Fibroblast of lung (primary cell): ENCODE results near the gene NKX2-1. TPM values are rescaled to one million over a fixed set of nuclear protein-coding genes. Genes with fewer than 3 reads are reported as not detected.

ENCODE experiments used
- DNase-seq, 2 donors: peaks; one replicate each; pipeline versions ENCODE4 v3.0.0 to v3.0.0-alpha.2; 2010; ENCODE audit warnings: low read depth in 2 of 2
- H2AFZ ChIP-seq: 2 replicates; pipeline ENCODE4 v1.5.1; 2012; ENCODE audit warnings: low read length, control low read depth, inconsistent platforms
- H3K27ac ChIP-seq: 2 replicates; pipeline ENCODE4 v1.5.1; 2011; ENCODE audit warnings: low read length, control low read depth; ENCODE audit not compliant: insufficient read depth
- H3K27me3 ChIP-seq: 2 replicates; pipeline ENCODE4 v1.5.1; 2011; ENCODE audit warnings: mild to moderate bottlenecking, low read length; ENCODE audit not compliant: control insufficient read depth, insufficient read depth
- H3K36me3 ChIP-seq: 2 replicates; pipeline ENCODE4 v1.5.1; 2011; ENCODE audit warnings: low read length; ENCODE audit not compliant: control insufficient read depth, insufficient read depth
- H3K4me1 ChIP-seq: 2 replicates; pipeline ENCODE4 v1.5.1; 2011; ENCODE audit warnings: low read length; ENCODE audit not compliant: control insufficient read depth, insufficient read depth; ENCODE audit errors: extremely low read depth
- H3K4me2 ChIP-seq: 2 replicates; pipeline ENCODE4 v1.5.1; 2011; ENCODE audit warnings: low read length, control low read depth; ENCODE audit not compliant: insufficient read depth; ENCODE audit errors: extremely low read depth
- H3K4me3 ChIP-seq, 4 experiments: fragments of 200-600 bp in 1 of 4; sonication (generic) in 1 of 4; replicated peaks in 1 of 4; 2 replicates each; pipeline ENCODE4 v1.5.1; 2011 to 2016; ENCODE audit warnings: low read length in 4 of 4, low read depth in 3 of 4, mild to moderate bottlenecking in 3 of 4, control low read depth in 2 of 4, inconsistent platforms in 1 of 4, mixed read lengths in 1 of 4; ENCODE audit not compliant: insufficient read depth in 1 of 4; ENCODE audit errors: control extremely low read depth in 1 of 4
- H3K79me2 ChIP-seq: 2 replicates; pipeline ENCODE4 v1.5.1; 2012; ENCODE audit warnings: mild to moderate bottlenecking, low read length, inconsistent platforms; ENCODE audit not compliant: control insufficient read depth, insufficient read depth
- H3K9ac ChIP-seq: 2 replicates; pipeline ENCODE4 v1.5.1; 2011; ENCODE audit warnings: mild to moderate bottlenecking, low read length, control low read depth; ENCODE audit not compliant: insufficient read depth
- H3K9me3 ChIP-seq: 2 replicates; pipeline ENCODE4 v1.5.1; 2012; ENCODE audit warnings: low read depth, low read length; ENCODE audit not compliant: control insufficient read depth, insufficient read depth
- H4K20me1 ChIP-seq: 2 replicates; pipeline ENCODE4 v1.5.1; 2011; ENCODE audit warnings: low read length; ENCODE audit not compliant: control insufficient read depth, insufficient read depth; ENCODE audit errors: extremely low read depth
- CTCF ChIP-seq, 2 donors: IDR thresholded peaks in 1 of 2; conservative IDR thresholded peaks in 1 of 2; 1 replicate in 1 of 2; 2 replicates in 1 of 2; pipeline ENCODE4 v1.5.1; 2011 to 2012; ENCODE audit warnings: low read length in 2 of 2, control low read depth in 1 of 2, inconsistent platforms in 1 of 2, low read depth in 1 of 2, mild to moderate bottlenecking in 1 of 2
- EZH2 ChIP-seq: IDR thresholded peaks from 2 replicates; pipeline ENCODE4 v1.5.1; 2012; ENCODE audit warnings: low read length, control low read depth, mild to moderate bottlenecking; ENCODE audit errors: missing control alignments
- polyA plus RNA-seq, 2 donors: library from polyadenylated mRNA; depleted of rRNA in 1 of 2; stranded (reverse) in 1 of 2; unstranded in 1 of 2; fragments of >200 nt; gene quantifications; 2 replicates each; pipeline ENCODE4 v1.2.1, GENCODE V29; 2011 to 2012; ENCODE audit warnings: missing spikeins in 1 of 2
- total RNA-seq: library from RNA; depleted of rRNA; stranded (reverse); fragments of >200 nt; gene quantifications from 2 replicates; pipeline ENCODE4 v1.2.1, GENCODE V29; 2014

NKX2-1 gene
- total and polyA plus RNA-seq, 2 donors (not counting 1 experiment from before 2014, with no cell fraction given), result not detected

DNA sequence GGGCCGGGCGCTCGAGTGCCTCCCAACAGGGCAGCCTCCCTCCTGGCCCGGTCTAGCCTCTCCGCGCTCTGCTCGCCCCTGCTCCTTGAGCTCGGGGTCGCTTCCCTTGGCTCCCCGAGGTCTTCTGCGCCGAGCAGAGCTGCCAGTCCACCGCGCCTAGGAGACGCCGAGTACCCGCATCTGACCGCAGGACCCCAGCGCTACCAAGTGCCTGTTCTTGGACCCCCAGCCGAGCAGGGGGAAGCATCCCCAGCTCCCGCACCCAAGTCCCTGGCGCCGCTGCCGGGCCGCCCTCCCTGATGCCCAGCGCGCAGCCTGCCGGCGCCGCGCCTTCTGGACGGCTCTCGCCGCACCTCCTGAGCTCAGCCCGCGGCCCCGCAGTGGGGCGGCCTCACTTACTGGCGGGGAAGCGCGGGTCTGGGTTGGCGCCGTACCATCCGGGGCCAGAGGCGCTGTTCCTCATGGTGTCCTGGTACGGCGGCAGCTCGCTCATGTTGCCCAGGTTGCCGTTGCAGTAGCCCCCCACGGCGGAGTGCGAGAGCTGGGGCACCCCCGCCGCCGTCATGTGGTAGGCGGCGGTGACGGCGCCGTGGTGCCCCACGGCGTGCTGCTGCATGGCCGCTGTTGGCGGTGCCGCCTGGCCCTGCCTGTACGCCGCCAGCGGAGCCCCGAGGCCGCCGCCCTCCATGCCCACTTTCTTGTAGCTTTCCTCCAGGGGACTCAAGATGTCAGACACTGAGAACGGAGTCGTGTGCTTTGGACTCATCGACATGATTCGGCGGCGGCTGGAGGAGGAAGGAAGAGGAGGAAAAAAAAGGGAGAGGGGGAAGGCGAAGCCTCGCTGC, 1.2 kb downstream of the NKX2-1 start:
- no peak overlapping the region for H2AFZ ChIP-seq

DNA sequence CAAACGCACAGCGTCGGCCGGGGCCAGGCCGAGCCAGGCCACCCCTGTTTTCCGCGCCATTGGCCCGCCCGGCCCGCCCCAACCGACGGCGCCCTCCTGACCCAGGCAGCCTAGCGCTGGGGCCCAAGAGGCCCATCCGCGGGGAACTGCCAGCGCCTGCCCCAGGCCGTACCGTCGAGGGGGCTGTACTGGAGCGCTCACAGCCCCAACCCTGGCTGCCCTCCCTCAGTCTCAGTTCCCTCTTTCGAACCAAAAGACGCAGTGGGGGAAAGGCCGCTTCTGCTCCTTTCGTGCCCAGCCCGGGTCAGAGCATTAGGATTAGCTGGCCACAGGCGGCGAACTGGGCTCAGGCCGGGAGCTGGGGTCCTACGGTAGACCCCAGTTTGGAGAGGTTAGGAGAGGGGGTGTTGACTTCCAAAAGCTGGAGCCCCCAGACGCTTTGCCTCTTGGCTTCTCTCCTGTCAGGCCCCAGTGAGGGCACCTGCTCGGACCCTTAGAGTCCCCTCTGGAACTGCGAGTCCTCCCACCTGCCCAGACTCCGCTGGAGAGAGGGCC, 1.9 kb downstream of the NKX2-1 start:
- TF ChIP-seq CTCF (conservative IDR thresholded peaks at IDR 0.05 in 1 of 2, IDR thresholded peaks at IDR 0.05 in 1 of 2; ENCODE audit: low read depth in 1 of 2, low read length in 2 of 2) (no peak), EZH2 (no peak)
- Histone ChIP-seq H3K36me3 (no peaks in the 10 kb centered on the region), H3K9me3 (no peaks in the 10 kb centered on the region), H3K27ac (no peak overlapping the region), H3K4me2 (no peak overlapping the region), H3K4me1 (no peaks in the 10 kb centered on the region), H3K4me3 (no peak overlapping the region), H3K27me3 (peaks cover 80% of the 10 kb centered on the region), H3K9ac (no peak overlapping the region), H3K79me2 (no peaks in the 10 kb centered on the region), H2AFZ (no peak overlapping the region), H4K20me1 (no peaks in the 10 kb centered on the region)
- no peak for DNase-seq

More for the DNA sequence above, 1.2 kb downstream of the NKX2-1 start:
- Histone ChIP-seq H3K9me3 (no peaks in the 10 kb centered on the region), H3K4me2 (no peak overlapping the region), H3K4me3 (no peak overlapping the region), H3K27ac (no peak overlapping the region), H3K79me2 (no peaks in the 10 kb centered on the region), H3K9ac (no peak overlapping the region), H3K4me1 (no peaks in the 10 kb centered on the region), H3K36me3 (no peaks in the 10 kb centered on the region), H3K27me3 (peaks cover 81% of the 10 kb centered on the region), H4K20me1 (no peaks in the 10 kb centered on the region)
- TF ChIP-seq CTCF (conservative IDR thresholded peaks at IDR 0.05 in 1 of 2, IDR thresholded peaks at IDR 0.05 in 1 of 2; ENCODE audit: low read depth in 1 of 2, low read length in 2 of 2) (no peak), EZH2 (peak; percentile 85)
- no peak for DNase-seq

DNA sequence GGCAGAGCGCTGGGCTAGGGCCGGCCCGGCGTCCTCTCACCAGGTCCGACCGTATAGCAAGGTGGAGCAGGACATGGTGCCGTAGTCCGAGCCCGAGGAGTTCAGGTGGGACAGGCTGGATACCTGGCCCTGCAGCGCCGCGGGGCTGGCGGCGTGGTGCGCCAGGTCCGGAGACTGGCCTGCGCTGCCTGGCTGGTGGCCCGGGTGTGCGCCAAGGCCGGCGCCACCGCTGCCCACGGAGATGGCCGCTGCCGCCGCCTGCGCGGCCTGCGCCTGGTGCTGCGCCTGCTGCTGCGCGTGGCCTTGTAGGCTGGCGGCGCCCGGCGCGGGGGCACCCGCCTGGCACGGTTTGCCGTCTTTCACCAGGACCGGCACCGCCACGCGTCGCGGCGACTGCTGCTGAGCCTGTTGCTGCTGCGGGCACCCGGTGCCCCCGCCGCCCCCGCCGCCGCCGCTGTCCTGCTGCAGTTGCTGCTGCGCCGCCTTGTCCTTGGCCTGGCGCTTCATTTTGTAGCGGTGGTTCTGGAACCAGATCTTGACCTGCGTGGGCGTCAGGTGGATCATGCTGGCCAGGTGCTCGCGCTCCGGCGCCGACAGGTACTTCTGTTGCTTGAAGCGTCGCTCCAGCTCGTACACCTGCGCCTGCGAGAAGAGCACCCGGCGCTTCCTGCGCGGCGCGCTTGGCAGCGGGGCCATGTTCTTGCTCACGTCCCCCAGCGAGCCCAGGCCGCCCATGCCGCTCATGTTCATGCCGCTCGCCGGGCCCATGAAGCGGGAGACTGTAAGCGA, 2.6 kb downstream of the NKX2-1 start:
- no peaks in the 10 kb centered on the region for H3K36me3 ChIP-seq
- no peak overlapping the region for H3K4me3 ChIP-seq
- no peak for DNase-seq
- H3K9ac ChIP-seq, result no peak overlapping the region
- no peaks in the 10 kb centered on the region for H3K79me2 ChIP-seq
- H3K27me3 ChIP-seq, result peaks cover 81% of the 10 kb centered on the region
- H4K20me1 ChIP-seq, result no peaks in the 10 kb centered on the region
- H2AFZ ChIP-seq, result no peak overlapping the region
- no peaks in the 10 kb centered on the region for H3K4me1 ChIP-seq
- no peaks in the 10 kb centered on the region for H3K9me3 ChIP-seq
- no peak overlapping the region for H3K27ac ChIP-seq
- no peak for TF ChIP-seq CTCF (conservative IDR thresholded peaks at IDR 0.05 in 1 of 2, IDR thresholded peaks at IDR 0.05 in 1 of 2; ENCODE audit: low read depth in 1 of 2, low read length in 2 of 2)
- TF ChIP-seq EZH2, result peak; percentile 72
- H3K4me2 ChIP-seq, result no peak overlapping the region
